ENCODE results near the gene CAMSAP2.

GRCh38 chr1:200720199-200720598 lies 18.5 kb upstream of the CAMSAP2 start:
- TF ChIP-seq CTCF (conservative IDR thresholded peaks at IDR 0.05) (no peak), EZH2 (IDR thresholded peaks at IDR 0.05; ENCODE audit: low read depth) (no peak)
